Calu3 (cell line): Measurements from ENCODE around the gene TBC1D1. TPM values are rescaled to one million over a fixed set of nuclear protein-coding genes. Genes with fewer than 3 reads are reported as not detected.

Experiments used
- BruUV-seq: library from RNA; stranded (reverse); fragments of 400-500 nt; replicated peaks from 2 replicates; lab custom pipeline; 2021; lab: Mats Ljungman, UMichigan
- CTCF ChIA-PET: fragments of 300-600 bp; sonication (Branson Sonifier 250); formaldehyde crosslinking; loops from one replicate; lab custom pipeline; 2022; ENCODE audit warnings: antibody characterized with exemption; lab: Charles Lee
- DNase-seq: peaks from one replicate; pipeline ENCODE4 v3.0.0; 2022
- H3K27ac Mint-ChIP-seq: one replicate; pipeline ENCODE4 v1.8.0; 2022; ENCODE audit warnings: mixed read lengths; ENCODE audit not compliant: unreplicated experiment
- H3K27me3 Mint-ChIP-seq: one replicate; pipeline ENCODE4 v1.8.0; 2022; ENCODE audit warnings: mixed read lengths; ENCODE audit not compliant: unreplicated experiment
- H3K36me3 Mint-ChIP-seq: one replicate; pipeline ENCODE4 v1.8.0; 2022; ENCODE audit warnings: mild to moderate bottlenecking, moderate library complexity, mixed read lengths; ENCODE audit not compliant: insufficient read depth, unreplicated experiment
- H3K4me1 Mint-ChIP-seq: one replicate; pipeline ENCODE4 v1.8.0; 2022; ENCODE audit warnings: mild to moderate bottlenecking, low read depth, mixed read lengths; ENCODE audit not compliant: unreplicated experiment
- H3K4me3 Mint-ChIP-seq: one replicate; pipeline ENCODE4 v1.8.0; 2022; ENCODE audit warnings: mild to moderate bottlenecking, low read depth, moderate library complexity, mixed read lengths; ENCODE audit not compliant: unreplicated experiment
- H3K9me3 Mint-ChIP-seq: one replicate; pipeline ENCODE4 v1.8.0; 2022; ENCODE audit warnings: low read depth, mixed read lengths; ENCODE audit not compliant: unreplicated experiment
- intact Hi-C: fragments of 100-400 bp; cut with micrococcal nuclease; formaldehyde crosslinking; loops from one replicate; pipeline ENCODE4 v1.10.0; 2022; ENCODE audit not compliant: unreplicated experiment
- total RNA-seq: library from RNA; stranded (reverse); gene quantifications from 2 replicates; pipeline ENCODE4 v1.2.3, GENCODE V29; 2022
- TF ChIP-seq, protein P1 (sequence below): fragments of 200-600 bp; IDR thresholded peaks from one replicate; pipeline ENCODE4 v1.8.0; 2022; ENCODE audit warnings: antibody characterized with exemption; ENCODE audit not compliant: unreplicated experiment

TBC1D1 gene
- total RNA-seq, 1 experiment from 2014 or later, result 39.8 TPM

DNA sequence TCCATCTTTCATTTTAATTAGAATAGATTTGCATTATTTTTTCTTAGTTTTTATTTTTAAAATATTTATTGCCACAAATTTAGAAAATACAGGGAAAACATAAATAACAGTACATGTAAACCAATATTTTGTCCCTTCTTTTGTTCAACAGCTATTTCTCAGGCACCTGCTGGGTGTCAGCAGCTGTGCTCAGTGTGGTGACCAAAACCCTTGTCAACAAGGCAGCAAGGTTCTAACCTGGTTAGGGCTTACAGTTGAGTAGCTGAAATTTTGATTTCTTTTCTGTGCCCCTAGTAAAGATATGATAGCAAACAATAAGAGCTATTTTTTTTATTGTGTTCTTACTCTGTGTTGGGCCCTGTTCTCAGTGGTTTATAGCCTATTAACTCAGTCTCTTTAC lies 197.4 kb downstream of the TBC1D1 start:
- CTCF ChIA-PET, result no interaction called here
- no peaks in the 10 kb centered on the region for H3K9me3 Mint-ChIP-seq
- H3K4me3 Mint-ChIP-seq, result no peak overlapping the region
- no peaks in the 10 kb centered on the region for H3K4me1 Mint-ChIP-seq
- intact Hi-C loops, result no loop called here
- H3K27ac Mint-ChIP-seq, result no peak overlapping the region
- no TSS peak for BruUV-seq
- no peak for DNase-seq
- TF ChIP-seq, protein P1, sequence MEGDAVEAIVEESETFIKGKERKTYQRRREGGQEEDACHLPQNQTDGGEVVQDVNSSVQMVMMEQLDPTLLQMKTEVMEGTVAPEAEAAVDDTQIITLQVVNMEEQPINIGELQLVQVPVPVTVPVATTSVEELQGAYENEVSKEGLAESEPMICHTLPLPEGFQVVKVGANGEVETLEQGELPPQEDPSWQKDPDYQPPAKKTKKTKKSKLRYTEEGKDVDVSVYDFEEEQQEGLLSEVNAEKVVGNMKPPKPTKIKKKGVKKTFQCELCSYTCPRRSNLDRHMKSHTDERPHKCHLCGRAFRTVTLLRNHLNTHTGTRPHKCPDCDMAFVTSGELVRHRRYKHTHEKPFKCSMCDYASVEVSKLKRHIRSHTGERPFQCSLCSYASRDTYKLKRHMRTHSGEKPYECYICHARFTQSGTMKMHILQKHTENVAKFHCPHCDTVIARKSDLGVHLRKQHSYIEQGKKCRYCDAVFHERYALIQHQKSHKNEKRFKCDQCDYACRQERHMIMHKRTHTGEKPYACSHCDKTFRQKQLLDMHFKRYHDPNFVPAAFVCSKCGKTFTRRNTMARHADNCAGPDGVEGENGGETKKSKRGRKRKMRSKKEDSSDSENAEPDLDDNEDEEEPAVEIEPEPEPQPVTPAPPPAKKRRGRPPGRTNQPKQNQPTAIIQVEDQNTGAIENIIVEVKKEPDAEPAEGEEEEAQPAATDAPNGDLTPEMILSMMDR, result no peak
- H3K27me3 Mint-ChIP-seq, result no peaks in the 10 kb centered on the region
- H3K36me3 Mint-ChIP-seq, result no peaks in the 10 kb centered on the region

DNA sequence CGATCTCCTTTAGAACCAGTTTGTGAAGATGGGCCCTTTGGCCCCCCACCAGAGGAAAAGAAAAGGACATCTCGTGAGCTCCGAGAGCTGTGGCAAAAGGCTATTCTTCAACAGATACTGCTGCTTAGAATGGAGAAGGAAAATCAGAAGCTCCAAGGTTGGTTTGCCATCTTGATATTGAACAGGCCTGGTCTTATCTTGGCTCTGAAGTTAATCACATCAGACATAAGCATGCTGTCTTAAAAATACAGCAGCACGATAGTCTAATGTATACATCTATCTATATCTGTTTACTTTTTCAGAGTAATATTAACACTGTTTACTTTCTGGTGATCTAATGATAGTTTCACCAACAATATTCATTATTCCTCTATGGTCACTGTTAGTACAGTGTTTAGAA lies 199.1 kb downstream of the TBC1D1 start:
- CTCF ChIA-PET, result no interaction called here
- Mint-ChIP-seq H3K4me3 (no peak overlapping the region), H3K4me1 (no peaks in the 10 kb centered on the region), H3K36me3 (no peaks in the 10 kb centered on the region), H3K27me3 (no peaks in the 10 kb centered on the region), H3K27ac (no peak overlapping the region), H3K9me3 (no peaks in the 10 kb centered on the region)
- DNase-seq, result no peak
- TF ChIP-seq, protein P1, result no peak
- no TSS peak for BruUV-seq
- intact Hi-C loops, result no loop called here

DNA sequence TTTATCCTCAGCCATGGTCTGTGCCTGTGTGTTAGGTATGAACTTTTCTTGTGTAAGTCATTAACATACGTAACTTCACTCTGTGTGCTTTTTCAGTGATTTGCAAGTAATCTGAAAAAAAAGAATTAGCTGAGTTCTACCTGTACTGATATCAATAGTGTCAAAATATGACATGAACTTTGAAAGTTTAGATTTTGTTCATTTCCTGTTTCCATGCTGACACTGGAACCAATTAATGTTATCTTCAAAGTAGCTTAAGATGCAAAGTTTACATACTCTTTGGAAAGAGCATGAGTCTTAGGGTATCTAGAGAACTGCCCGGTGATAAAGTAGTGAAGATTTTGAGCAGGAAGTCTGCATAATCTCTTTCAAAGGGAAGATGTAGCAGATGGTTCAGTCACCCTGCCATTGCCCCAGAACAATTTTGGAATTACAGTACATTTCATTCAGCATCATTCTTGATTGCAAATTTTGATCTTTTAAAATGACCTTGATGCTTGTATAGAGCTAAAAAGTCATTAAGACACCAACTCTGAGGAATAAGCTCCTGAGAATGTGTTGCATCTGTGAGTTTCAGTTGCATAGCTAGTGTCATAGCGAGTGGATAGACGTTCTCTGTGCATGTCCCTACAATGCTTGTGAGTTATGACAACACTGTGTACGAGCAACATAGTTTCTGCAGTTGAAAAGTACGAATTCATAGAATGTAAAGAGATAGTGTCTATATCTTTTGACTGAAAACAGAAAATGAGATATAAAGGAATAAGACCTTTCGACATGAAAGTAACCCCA lies 199.8 kb downstream of the TBC1D1 start:
- no peaks in the 10 kb centered on the region for H3K36me3 Mint-ChIP-seq
- intact Hi-C loops, result no loop called here
- no TSS peak for BruUV-seq
- CTCF ChIA-PET, result no interaction called here
- TF ChIP-seq, protein P1, result no peak
- H3K9me3 Mint-ChIP-seq, result no peaks in the 10 kb centered on the region
- no peaks in the 10 kb centered on the region for H3K4me1 Mint-ChIP-seq
- no peak for DNase-seq
- no peak overlapping the region for H3K27ac Mint-ChIP-seq
- no peak overlapping the region for H3K4me3 Mint-ChIP-seq
- H3K27me3 Mint-ChIP-seq, result no peaks in the 10 kb centered on the region

DNA sequence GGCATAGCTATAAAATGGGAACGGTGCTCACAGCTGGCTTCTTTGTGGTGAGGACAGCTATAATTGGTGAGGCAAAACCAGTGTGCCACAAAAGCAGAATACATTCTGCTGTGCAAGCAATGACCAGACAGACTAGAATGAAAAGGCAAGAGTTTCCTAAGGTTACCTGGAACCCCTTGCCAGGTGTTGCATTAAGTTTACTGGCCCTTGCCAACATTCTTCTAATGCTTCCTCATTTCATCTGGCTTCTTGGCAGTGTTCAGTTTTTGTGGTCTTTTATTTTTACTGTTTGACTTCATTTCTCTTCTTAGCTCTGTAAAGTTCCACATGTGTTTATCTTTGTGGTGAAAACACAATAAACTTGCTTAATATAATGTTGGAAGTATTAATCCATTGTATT lies 200.8 kb downstream of the TBC1D1 start:
- no peaks in the 10 kb centered on the region for H3K9me3 Mint-ChIP-seq
- H3K4me1 Mint-ChIP-seq, result no peaks in the 10 kb centered on the region
- H3K4me3 Mint-ChIP-seq, result no peak overlapping the region
- CTCF ChIA-PET, result interaction anchor here (0.5 kb wide), 1 partner anchor 72 kb away, joined by 3 read pairs; no protein-coding TSS in a partner anchor
- H3K27ac Mint-ChIP-seq, result no peak overlapping the region
- no peaks in the 10 kb centered on the region for H3K27me3 Mint-ChIP-seq
- TF ChIP-seq, protein P1, result no peak
- no peaks in the 10 kb centered on the region for H3K36me3 Mint-ChIP-seq
- intact Hi-C loops, result no loop called here
- DNase-seq, result no peak
- no TSS peak for BruUV-seq
